ENCODE measurements around the gene ANKRD63.

GRCh38 chr15:40242213-40242599 is 40.7 kb downstream of the ANKRD63 start:
- TF ChIP-seq YY1 (IDR thresholded peaks at IDR 0.05; ENCODE audit: insufficient read depth, insufficient read length) (no peak), ZNF274 (IDR thresholded peaks at IDR 0.05; ENCODE audit: low read depth, low read length) (no peak)

Data from NT2/D1 (cell line).